Kidney (tissue), 14 donors: ENCODE data around the gene CRTC1. TPM values are rescaled to one million over a fixed set of nuclear protein-coding genes. Genes with fewer than 3 reads are reported as not detected.
A peak's percentile ranks its signal among the peaks of the same experiment; 100 is the strongest.

Source experiments
- DNase-seq, 5 donors: peaks; one replicate each; pipeline ENCODE4 v3.0.0-alpha.2; 2013 to 2020
- FAIRE-seq: peaks from 2 replicates; lab custom pipeline; 2012; peaks lifted over from hg19 to GRCh38; lab: Jason Lieb, UNC
- H3K27ac ChIP-seq, 2 donors: one replicate each; pipeline ENCODE4 v1.7.0; 2013; ENCODE audit warnings: low read depth in 2 of 2, low read length in 2 of 2, inconsistent platforms in 1 of 2
- H3K27me3 ChIP-seq: one replicate; pipeline ENCODE4 v1.7.1; 2013; ENCODE audit warnings: low read length, inconsistent platforms; ENCODE audit not compliant: control insufficient read depth, insufficient read depth
- H3K36me3 ChIP-seq, 3 donors: one replicate each; pipeline versions ENCODE4 v1.7.0 to v1.7.1; 2013; ENCODE audit warnings: low read length in 3 of 3, control low read depth in 1 of 3, inconsistent platforms in 1 of 3; ENCODE audit not compliant: insufficient read depth in 3 of 3, control insufficient read depth in 2 of 3
- H3K4me1 ChIP-seq, 3 donors: one replicate each; pipeline versions ENCODE4 v1.7.0 to v1.7.1; 2013; ENCODE audit warnings: low read length in 3 of 3, inconsistent platforms in 1 of 3, low read depth in 1 of 3; ENCODE audit not compliant: control insufficient read depth in 2 of 3, insufficient read depth in 2 of 3
- H3K4me3 ChIP-seq, 3 donors: one replicate each; pipeline versions ENCODE4 v1.7.0 to v1.8.1; 2013; ENCODE audit warnings: low read length in 3 of 3, control low read depth in 1 of 3, inconsistent platforms in 1 of 3
- H3K9ac ChIP-seq, 3 donors: one replicate each; pipeline versions ENCODE4 v1.7.0 to v1.7.1; 2013; ENCODE audit warnings: low read length in 3 of 3, control low read depth in 1 of 3, inconsistent platforms in 1 of 3
- H3K9me3 ChIP-seq, 3 donors: one replicate each; pipeline versions ENCODE4 v1.7.0 to v1.7.1; 2013; ENCODE audit warnings: low read length in 3 of 3, control low read depth in 1 of 3, inconsistent platforms in 1 of 3; ENCODE audit not compliant: control insufficient read depth in 2 of 3, insufficient read depth in 1 of 3
- intact Hi-C: fragments of 100-400 bp; cut with DNase I; formaldehyde crosslinking; loops from one replicate; pipeline ENCODE4 v1.11.1; 2022
- polyA plus RNA-seq: library from polyadenylated mRNA; stranded (reverse); fragments of 350-450 nt; fragmentation: Illumina TruSeq; extraction: RNeasy Lipid Tissue Mini Kit (QIAGEN cat#74804); gene quantifications from one replicate; pipeline ENCODE4 v1.2.3, GENCODE V29; 2014; ENCODE audit warnings: low read depth, low replicate concordance; ENCODE audit not compliant: insufficient read depth
- total RNA-seq: library from RNA; stranded (reverse); fragmentation: NEBNext Ultra II Directional; extraction: Animal tissue kit (Norgen Biotek cat#: 25700); gene quantifications from one replicate; pipeline ENCODE4 v1.2.1, GENCODE V29; 2021
- TF ChIP-seq, protein P1 (sequence below): IDR thresholded peaks from 3 replicates; pipeline ENCODE4 v1.5.1; 2012; ENCODE audit warnings: mild to moderate bottlenecking, moderate library complexity, borderline replicate concordance; ENCODE audit not compliant: insufficient read depth; ENCODE audit errors: extremely low read depth
- donor health status: control.
- donor health status: control.
- donor health status: control.
- donor health status: control.
- donor health status: control.
- donor health status: DM: yes; HTN: yes; CAD: no.
- donor health status: Normal renal cell carcinoma (clear cell type).

Gene CRTC1
- total and polyA plus RNA-seq, 2 donors from 2014 or later = 10.9 to 26.8 TPM

DNA sequence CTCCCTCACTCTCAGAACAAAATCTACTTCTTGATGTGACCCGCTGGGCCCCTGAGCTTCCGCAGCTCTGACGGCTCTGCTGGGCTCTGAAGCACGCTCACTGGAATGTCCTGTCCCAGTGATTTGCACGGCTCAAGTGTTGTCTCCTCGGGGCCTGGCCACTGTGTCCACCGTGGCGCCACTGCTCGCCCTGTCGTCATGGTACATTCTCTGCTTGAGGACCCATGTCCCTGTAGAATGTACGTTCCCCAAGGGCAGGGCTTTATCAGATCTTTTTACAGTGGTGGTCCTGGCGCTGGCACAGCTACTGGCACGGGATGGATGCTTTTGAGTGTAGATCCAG, 34.5 kb upstream of the CRTC1 start:
- Histone ChIP-seq H3K9ac (peak overlapping the region in 1 of 3 donors; percentile 29), H3K36me3 (no peaks in the 10 kb centered on the region), H3K9me3 (no peaks in the 10 kb centered on the region), H3K27me3 (no peaks in the 10 kb centered on the region), H3K4me1 (peaks cover 2 to 43% (median 39%) of the 10 kb centered on the region in 3 donors), H3K27ac (peak overlapping the region; percentile 55 to 86), H3K4me3 (peak overlapping the region in 1 of 3 donors; percentile 19)
- intact Hi-C loops = no loop called here
- DNase-seq (peak; percentile 68 to 81 (median 73)), FAIRE-seq (no peak)
- TF ChIP-seq, protein P1, sequence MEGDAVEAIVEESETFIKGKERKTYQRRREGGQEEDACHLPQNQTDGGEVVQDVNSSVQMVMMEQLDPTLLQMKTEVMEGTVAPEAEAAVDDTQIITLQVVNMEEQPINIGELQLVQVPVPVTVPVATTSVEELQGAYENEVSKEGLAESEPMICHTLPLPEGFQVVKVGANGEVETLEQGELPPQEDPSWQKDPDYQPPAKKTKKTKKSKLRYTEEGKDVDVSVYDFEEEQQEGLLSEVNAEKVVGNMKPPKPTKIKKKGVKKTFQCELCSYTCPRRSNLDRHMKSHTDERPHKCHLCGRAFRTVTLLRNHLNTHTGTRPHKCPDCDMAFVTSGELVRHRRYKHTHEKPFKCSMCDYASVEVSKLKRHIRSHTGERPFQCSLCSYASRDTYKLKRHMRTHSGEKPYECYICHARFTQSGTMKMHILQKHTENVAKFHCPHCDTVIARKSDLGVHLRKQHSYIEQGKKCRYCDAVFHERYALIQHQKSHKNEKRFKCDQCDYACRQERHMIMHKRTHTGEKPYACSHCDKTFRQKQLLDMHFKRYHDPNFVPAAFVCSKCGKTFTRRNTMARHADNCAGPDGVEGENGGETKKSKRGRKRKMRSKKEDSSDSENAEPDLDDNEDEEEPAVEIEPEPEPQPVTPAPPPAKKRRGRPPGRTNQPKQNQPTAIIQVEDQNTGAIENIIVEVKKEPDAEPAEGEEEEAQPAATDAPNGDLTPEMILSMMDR = no peak

DNA sequence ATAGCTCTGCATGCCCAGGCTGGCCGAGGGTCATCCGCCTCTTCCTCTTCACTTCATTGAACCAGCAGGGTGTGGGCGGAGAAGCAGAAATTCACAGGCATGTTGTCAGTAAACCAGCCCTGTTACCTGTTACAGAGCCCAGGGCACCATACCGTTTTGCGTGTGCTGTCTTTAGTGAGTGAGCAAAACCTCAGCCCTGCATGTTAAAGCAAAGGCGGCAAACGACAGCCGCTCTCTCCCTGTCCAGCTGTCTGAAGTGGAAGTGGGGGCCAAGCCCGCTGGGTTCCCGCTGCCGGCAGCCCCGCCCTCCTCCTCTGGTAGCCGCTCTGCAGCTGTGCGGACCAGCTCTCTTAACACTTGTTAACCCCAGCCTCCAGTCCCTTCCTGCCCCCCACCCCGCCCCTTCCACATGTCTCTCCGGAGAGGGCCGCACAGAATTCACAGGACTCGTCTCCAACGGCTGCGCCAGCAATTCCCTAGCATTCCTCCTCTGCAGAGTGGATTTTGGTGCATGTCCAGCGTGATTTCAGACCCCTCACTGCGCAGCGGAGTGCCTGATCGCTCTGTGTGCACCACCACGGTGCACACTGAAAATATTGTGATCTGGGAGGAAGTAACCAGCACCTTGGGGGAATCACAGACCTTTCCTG, 34.0 kb upstream of the CRTC1 start:
- no peaks in the 10 kb centered on the region for H3K9me3 ChIP-seq
- H3K36me3 ChIP-seq = peaks cover 0 to 2% (median 0%) of the 10 kb centered on the region in 3 donors
- intact Hi-C loops = no loop called here
- FAIRE-seq (no peak), DNase-seq (peak; percentile 72 to 91 (median 75))
- peak overlapping the region; percentile 84 to 86 for H3K27ac ChIP-seq
- H3K27me3 ChIP-seq = no peaks in the 10 kb centered on the region
- peak overlapping the region in 1 of 3 donors; percentile 24 for H3K4me3 ChIP-seq
- H3K4me1 ChIP-seq = peaks cover 2 to 43% (median 34%) of the 10 kb centered on the region in 3 donors
- TF ChIP-seq, protein P1 = no peak
- peak overlapping the region in 1 of 3 donors; percentile 37 for H3K9ac ChIP-seq

DNA sequence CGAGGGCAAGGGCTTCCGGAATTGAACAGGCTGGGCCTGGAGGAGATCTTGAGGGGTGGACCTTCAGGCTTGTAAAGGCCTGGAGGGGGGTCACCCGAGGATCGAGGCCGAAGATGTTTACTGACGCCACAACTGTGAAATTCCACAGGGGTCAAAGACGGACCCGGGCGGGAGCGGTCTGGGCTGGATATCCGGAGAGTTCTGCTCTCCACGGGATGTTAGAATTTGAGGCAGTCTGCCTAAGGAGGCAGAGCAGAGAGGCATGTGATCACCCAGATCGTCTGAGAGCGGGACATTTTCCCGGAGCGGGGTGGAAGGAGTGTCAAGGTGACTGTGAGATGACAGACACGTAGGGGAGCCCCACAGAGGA, 33.5 kb upstream of the CRTC1 start:
- H3K4me3 ChIP-seq = peak overlapping the region in 1 of 3 donors; percentile 24
- H3K4me1 ChIP-seq = peaks cover 2 to 43% (median 31%) of the 10 kb centered on the region in 3 donors

More for the DNA sequence above, 33.5 kb upstream of the CRTC1 start:
- Histone ChIP-seq H3K27me3 (no peaks in the 10 kb centered on the region), H3K9me3 (no peaks in the 10 kb centered on the region), H3K27ac (peak overlapping the region; percentile 84 to 86), H3K9ac (peak overlapping the region in 1 of 3 donors; percentile 37), H3K36me3 (peaks cover 0 to 2% (median 0%) of the 10 kb centered on the region in 3 donors)
- FAIRE-seq (no peak), DNase-seq (peak in 4 of 5 donors; percentile 48 to 90 (median 67))
- TF ChIP-seq, protein P1 = no peak
- intact Hi-C loops = no loop called here
